ENCODE results near the gene ZNF157. TPM values are rescaled to one million over a fixed set of nuclear protein-coding genes. Genes with fewer than 3 reads are reported as not detected.

ZNF157 gene
- total RNA-seq, 1 donor, result under 0.01 TPM

- TF ChIP-seq CTCF (IDR thresholded peaks at IDR 0.05; ENCODE audit: insufficient read depth, low read depth, low read length), result peak; percentile 70
- peak; percentile 66 for DNase-seq (ENCODE audit: low read depth)
- no peak overlapping the region for H3K4me3 ChIP-seq (ENCODE audit: low read depth, low read length)
Measured at GRCh38 chrX:47384502-47384901, 14.1 kb downstream of the ZNF157 start.

- no peak overlapping the region for H3K4me3 ChIP-seq (ENCODE audit: low read depth, low read length)
- no peak for DNase-seq (ENCODE audit: low read depth)
- TF ChIP-seq CTCF (IDR thresholded peaks at IDR 0.05; ENCODE audit: insufficient read depth, low read depth, low read length), result no peak
Measured at GRCh38 chrX:47390780-47391179, 20.4 kb downstream of the ZNF157 start.

- H3K4me3 ChIP-seq (ENCODE audit: low read depth, low read length), result no peak overlapping the region
- DNase-seq (ENCODE audit: low read depth), result no peak
- TF ChIP-seq CTCF (IDR thresholded peaks at IDR 0.05; ENCODE audit: insufficient read depth, low read depth, low read length), result no peak
Measured at GRCh38 chrX:47413179-47413594, 42.8 kb downstream of the ZNF157 start.

- TF ChIP-seq CTCF (IDR thresholded peaks at IDR 0.05; ENCODE audit: insufficient read depth, low read depth, low read length), result no peak
- DNase-seq (ENCODE audit: low read depth), result no peak
- H3K4me3 ChIP-seq (ENCODE audit: low read depth, low read length), result no peak overlapping the region
Measured at GRCh38 chrX:47420265-47420664, 49.9 kb downstream of the ZNF157 start.

GRCh38 chrX:47420962-47421361 is 50.6 kb downstream of the ZNF157 start:
- H3K4me3 ChIP-seq (ENCODE audit: low read depth, low read length), result no peak overlapping the region
- no peak for DNase-seq (ENCODE audit: low read depth)
- no peak for TF ChIP-seq CTCF (IDR thresholded peaks at IDR 0.05; ENCODE audit: insufficient read depth, low read depth, low read length)

- TF ChIP-seq CTCF (IDR thresholded peaks at IDR 0.05; ENCODE audit: insufficient read depth, low read depth, low read length), result no peak
- no peak for DNase-seq (ENCODE audit: low read depth)
- H3K4me3 ChIP-seq (ENCODE audit: low read depth, low read length), result no peak overlapping the region
Measured at GRCh38 chrX:47422444-47422843, 52.1 kb downstream of the ZNF157 start.

GRCh38 chrX:47430925-47431324 is 60.5 kb downstream of the ZNF157 start:
- TF ChIP-seq CTCF (IDR thresholded peaks at IDR 0.05; ENCODE audit: insufficient read depth, low read depth, low read length), result no peak
- DNase-seq (ENCODE audit: low read depth), result no peak
- H3K4me3 ChIP-seq (ENCODE audit: low read depth, low read length), result no peak overlapping the region
